Endothelial cell of umbilical vein (primary cell): ENCODE measurements around the gene FCER2.

Experiments used
- CTCF ChIP-seq, 2 donors: IDR thresholded peaks; 1 replicate in 1 of 2; 2 replicates in 1 of 2; pipeline ENCODE4 v1.5.1; 2011; ENCODE audit warnings: low read length in 2 of 2, mild to moderate bottlenecking in 2 of 2, moderate library complexity in 2 of 2, control low read depth in 1 of 2, inconsistent platforms in 1 of 2, low read depth in 1 of 2; ENCODE audit not compliant: insufficient read depth in 1 of 2; ENCODE audit errors: extremely low read depth in 1 of 2
- FOS ChIP-seq: IDR thresholded peaks from 2 replicates; pipeline ENCODE4 v1.6.1; 2011; ENCODE audit warnings: mild to moderate bottlenecking, low read length, moderate library complexity, borderline replicate concordance; ENCODE audit not compliant: insufficient read depth
- GATA2 ChIP-seq: IDR thresholded peaks from 2 replicates; pipeline ENCODE4 v1.7.0; 2011; ENCODE audit warnings: low read depth, mild to moderate bottlenecking, moderate library complexity, mixed read lengths, low read length; ENCODE audit not compliant: insufficient read length, insufficient read depth
- JUN ChIP-seq: IDR thresholded peaks from 2 replicates; pipeline ENCODE4 v1.6.1; 2011; ENCODE audit warnings: borderline replicate concordance, low read depth; ENCODE audit not compliant: insufficient read length, insufficient read depth
- MYC ChIP-seq: IDR thresholded peaks from one replicate; pipeline ENCODE4 v1.6.1; 2011; ENCODE audit warnings: mild to moderate bottlenecking, low read depth, low read length
- POLR2A ChIP-seq: IDR thresholded peaks from 2 replicates; pipeline ENCODE4 v1.6.1; 2012; ENCODE audit warnings: low read depth, mild to moderate bottlenecking, control low read depth, low read length
- POLR2AphosphoS5 ChIP-seq: IDR thresholded peaks from 2 replicates; pipeline ENCODE4 v1.6.1; 2012; ENCODE audit warnings: low read depth, mild to moderate bottlenecking, control low read depth, low read length, moderate library complexity; ENCODE audit not compliant: insufficient read depth

DNA sequence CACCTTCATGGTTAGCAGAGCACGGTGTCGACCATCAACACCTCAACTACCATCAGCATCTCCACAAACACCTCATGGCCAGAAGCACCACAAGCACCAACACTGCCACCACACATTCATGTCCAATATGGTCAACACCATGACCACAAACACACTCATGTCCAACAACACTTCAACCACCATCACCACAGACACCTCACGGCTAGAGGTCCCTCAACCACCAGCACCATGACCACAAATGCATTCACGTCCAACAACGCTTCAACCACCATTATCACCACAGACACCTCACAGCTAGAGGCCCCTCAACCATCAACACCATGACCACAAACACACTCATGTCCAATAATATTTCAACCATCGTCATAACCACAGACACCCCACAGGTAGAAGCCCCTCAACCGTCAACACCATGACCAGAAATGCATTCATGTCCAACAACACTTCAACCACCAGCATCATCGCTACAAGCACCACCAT lies 11.1 kb downstream of the FCER2 start:
- no peak for TF ChIP-seq CTCF (IDR thresholded peaks at IDR 0.05; ENCODE audit: extremely low read depth in 1 of 2, insufficient read depth in 1 of 2, low read depth in 1 of 2, low read length in 2 of 2)
- TF ChIP-seq POLR2AphosphoS5 = no peak
- no peak for TF ChIP-seq GATA2
- no peak for TF ChIP-seq POLR2A
- TF ChIP-seq MYC = no peak
- no peak for TF ChIP-seq JUN
- TF ChIP-seq FOS = no peak
